GM19351 (cell line): Measurements from ENCODE around the gene ZNF566.

ENCODE experiments used
- ATAC-seq: cut with Tn5 transposase; IDR thresholded peaks from one replicate; pipeline ENCODE4 v1.9.1; 2021; ENCODE audit warnings: mild to moderate bottlenecking, moderate library complexity; ENCODE audit not compliant: unreplicated experiment

Gene ZNF566

GRCh38 chr19:36449059-36449670 lies 40.2 kb downstream of the ZNF566 start:
- no peak for ATAC-seq

DNA sequence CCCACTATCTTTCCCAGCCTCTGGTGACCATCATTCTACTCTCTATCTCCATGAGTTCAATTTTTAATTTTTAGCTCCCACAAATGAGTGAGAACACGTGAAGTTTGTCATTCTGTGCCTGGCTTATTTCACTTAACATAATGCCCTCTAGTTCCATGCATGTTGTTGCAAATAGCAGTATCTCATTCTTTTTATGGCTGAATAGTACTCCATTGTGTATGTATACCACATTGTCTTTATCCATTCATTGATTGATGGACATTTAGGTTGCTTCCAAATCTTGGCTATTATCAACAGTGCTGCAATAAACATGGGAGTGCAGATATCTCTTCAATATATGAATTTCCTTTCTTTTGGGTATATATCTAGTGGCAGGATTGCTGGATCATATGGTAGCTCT lies 48.0 kb downstream of the ZNF566 start:
- no peak for ATAC-seq

- no peak for ATAC-seq
Observed at GRCh38 chr19:36436531-36436930, 52.8 kb downstream of the ZNF566 start.

DNA sequence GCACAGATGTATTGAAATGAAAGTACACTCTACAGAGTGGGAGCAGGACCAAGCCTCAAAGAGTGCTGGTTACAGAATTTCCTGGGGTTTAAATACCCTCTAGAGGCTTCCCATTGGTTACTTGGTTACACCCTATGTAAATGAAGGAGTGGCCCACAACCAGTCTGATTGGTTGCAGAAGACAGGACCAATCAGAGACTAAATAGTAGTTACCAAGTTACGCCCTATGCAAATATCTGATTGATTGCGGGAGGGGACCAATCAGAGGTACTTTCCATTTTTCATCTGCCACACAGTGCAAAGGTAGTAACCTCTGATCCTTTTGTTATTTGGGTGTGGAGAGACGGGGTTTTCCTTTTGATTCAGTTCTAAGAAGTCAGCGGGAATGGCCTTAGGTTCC lies 65.4 kb downstream of the ZNF566 start:
- ATAC-seq, result no peak

GRCh38 chr19:36421749-36422481 lies 67.4 kb downstream of the ZNF566 start:
- no peak for ATAC-seq

DNA sequence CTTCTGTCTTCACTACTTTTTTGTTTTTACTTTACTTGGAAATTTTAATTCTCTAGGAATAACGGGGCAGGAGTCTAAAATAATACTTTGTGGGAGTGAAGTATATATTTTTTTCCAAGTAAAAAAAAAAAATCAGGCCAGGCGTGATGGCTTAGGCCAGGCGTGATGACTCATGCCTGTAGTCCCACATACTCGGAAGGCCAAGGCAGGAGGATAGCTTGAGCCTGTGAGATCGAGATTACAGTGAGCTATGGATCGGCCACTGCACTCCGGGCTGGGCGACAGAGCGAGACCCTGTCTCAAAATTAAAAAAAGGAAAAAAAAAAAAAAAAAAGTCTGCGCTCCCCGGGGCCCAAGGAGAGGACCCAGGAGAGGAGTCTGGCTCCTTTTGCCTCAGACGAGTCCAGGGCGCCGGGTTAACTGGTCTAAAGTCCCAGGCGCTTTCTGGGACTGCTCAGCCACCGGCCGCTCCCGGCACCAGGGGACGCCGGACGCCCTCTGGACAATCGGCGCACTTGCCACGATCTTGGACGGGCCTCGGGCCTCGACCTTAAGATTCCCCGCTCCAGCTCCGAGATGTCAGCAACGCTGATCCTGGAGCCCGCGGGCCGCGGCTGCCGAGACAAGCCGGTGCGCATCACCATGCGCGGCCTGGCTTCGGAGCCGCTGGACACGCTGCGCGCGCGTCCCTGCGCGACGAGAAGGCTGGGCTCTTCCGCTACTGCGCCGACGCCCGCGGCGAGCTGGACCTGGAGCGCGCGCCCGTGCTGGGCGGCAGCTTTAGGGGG lies 68.2 kb downstream of the ZNF566 start:
- no peak for ATAC-seq

DNA sequence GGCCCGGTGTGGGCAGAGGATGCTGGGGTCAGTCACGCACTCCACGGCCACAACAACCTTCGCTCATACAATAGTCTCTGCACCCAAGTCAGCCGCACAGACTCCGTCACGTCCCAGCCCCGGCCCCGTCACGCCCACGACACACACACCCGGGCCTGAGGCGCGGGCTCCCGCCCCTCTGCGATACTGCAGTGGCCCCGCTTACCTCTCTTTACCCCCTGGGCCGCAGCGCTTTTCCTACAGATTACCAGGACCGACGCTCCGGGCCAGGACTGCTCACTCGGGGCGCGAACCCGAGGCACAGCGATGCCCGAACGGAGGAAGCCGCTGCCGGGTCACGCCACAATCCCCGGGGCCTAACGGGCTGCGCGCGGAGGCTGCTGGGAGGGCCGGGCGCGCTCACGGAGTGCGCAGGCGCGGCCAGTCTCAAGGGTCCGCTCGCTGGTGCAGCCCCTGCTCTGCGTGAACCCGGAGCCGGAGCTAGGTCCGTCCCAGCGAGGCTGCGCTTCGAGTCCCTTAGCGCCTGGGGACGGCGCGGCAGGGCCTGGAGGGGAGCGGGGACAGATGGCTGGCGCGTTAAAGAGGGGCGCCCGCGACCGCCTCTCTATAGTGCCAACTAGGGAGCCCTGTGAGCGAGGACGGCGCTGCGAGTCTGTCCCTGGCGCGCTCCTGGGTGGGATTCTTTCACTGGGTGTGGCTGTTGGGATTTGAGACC lies 70.9 kb downstream of the ZNF566 start, which contains the start of gene ZFP82:
ZFP82 (minus strand) TSS at position 358 of the 715 bp plus-strand sequence. CDS start 8,855 bp downstream, outside the sequence.
- no peak for ATAC-seq

- ATAC-seq, result no peak
Observed at GRCh38 chr19:36417752-36418286, 71.5 kb downstream of the ZNF566 start.

DNA sequence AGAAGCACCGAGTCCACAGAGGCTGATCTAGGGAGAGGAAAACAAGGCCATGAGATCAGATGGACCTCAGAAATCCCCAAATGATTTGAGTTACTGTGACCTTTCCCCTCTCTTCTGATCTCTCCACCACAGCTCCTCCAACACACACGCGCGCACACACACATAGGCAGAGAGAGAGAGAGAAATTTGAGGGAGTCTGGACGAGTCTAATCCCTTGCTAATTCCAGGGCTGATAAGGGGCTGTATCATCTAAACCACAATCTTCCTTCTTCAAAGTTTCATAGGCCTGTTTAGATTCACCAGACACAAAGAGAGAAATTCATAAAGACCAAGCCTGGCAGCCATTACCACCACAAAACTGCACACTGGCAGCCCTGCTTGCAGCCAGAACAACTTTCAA lies 79.5 kb downstream of the ZNF566 start:
- no peak for ATAC-seq

DNA sequence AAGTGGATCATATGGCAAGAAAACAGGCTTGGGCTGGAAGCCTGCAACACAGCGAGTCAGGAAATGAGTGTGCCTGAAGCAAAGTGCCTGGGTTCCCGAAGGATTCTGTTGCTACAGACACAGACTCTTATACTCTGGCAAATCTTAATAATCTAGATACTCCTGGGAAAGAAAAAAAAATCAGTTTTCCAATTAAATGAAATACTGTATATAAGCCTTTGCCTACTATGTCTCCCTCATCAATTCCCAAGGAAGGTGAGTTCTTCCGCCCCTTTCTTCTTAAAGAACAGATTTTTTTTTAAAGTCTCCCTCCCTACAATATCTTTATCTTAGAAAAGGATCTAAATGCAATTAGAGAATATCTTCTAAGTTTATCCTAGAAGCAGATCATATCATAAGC lies 81.3 kb downstream of the ZNF566 start:
- ATAC-seq, result no peak

DNA sequence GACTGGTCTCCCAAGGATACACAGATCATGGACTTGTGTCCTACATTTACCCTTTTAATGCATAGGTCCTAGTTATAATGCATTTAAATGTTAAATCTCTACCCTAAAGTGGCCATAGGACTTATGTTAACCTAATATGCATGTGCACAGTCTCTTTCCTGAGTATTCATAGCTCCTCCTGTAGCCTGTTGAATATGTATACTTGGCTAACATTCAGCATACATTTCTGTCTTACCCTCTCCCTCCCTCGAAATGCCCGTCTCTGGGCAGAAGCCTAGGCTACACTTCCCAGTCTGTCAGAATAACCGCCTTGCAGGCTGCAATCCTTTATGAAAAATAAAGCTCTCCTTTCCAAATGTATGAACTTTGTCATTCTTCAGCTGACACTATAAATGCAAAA lies 84.9 kb downstream of the ZNF566 start:
- ATAC-seq, result no peak

- no peak for ATAC-seq
Observed at GRCh38 chr19:36401475-36401874, 87.9 kb downstream of the ZNF566 start.

- no peak for ATAC-seq
Observed at GRCh38 chr19:36398571-36398970, 90.8 kb downstream of the ZNF566 start.
